HG03025 (cell line): ENCODE results near the gene MSL1.
A peak's percentile ranks its signal among the peaks of the same experiment; 100 is the strongest.

Experiments
- ATAC-seq: cut with Tn5 transposase; IDR thresholded peaks from one replicate; pipeline ENCODE4 v1.9.1; 2021; ENCODE audit warnings: mild to moderate bottlenecking, moderate library complexity; ENCODE audit not compliant: unreplicated experiment, low FRiP score

Gene MSL1

DNA sequence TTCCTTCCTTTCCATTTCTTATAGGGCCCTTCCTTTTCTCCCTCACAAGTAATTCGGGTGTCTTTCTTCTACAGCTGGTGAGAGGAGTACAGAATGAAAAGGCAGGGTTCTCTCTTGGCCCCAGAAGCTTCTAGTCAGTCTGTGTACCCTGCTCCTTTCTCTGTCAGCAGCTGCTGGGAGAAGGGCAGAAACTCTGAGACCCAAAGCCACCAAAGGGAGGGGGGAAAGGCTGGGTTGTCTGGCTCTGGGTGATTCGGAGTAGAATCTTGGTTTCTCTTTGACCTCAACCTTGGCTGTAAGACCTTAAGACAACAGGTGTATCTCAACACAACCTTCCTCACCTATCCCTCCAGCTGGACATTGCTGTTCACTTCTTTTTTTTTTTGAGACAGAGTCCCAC is 18.1 kb upstream of the MSL1 start:
- no peak for ATAC-seq

DNA sequence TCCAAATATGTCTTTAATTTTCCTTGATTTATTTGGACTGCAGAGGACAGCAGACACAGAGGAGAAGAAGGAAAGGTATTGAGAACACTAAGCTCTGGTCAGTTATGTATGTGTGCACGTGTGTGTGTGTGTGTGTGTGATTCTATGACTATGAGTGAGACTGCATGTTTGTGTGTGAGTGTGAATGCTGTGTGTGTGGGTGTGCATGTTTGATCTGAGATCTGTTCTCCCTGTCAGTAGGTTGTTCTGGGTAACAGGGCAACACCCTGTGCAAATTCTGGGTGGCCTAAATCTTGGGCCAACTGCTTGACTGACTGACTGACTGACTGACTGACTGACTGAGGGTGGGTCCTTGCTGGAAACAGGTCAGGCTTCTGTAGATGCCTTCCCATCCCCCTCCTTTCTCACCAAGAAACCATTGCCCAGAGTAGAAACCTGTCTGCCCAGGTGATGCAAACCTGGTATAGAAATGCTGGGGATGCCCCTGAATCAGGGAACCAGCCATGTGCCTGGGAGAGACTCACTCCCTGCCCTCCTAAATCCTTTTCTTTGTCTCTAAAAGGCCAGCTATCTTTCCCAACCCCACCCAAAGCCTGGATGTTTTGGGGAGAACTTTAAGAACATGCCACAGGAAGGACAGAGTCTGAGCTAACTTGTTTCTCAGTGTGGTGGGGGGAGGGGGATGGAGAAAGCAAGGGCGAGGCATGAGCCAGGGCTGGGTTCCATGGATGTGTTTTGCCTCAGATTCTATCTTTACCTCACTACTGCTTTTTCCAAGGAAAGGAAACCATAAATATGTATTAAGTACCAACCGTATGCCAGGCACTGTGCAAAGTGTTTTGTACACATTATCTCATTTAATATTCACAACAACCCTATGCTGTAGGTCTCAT is 16.9 kb upstream of the MSL1 start:
- ATAC-seq, result no peak

DNA sequence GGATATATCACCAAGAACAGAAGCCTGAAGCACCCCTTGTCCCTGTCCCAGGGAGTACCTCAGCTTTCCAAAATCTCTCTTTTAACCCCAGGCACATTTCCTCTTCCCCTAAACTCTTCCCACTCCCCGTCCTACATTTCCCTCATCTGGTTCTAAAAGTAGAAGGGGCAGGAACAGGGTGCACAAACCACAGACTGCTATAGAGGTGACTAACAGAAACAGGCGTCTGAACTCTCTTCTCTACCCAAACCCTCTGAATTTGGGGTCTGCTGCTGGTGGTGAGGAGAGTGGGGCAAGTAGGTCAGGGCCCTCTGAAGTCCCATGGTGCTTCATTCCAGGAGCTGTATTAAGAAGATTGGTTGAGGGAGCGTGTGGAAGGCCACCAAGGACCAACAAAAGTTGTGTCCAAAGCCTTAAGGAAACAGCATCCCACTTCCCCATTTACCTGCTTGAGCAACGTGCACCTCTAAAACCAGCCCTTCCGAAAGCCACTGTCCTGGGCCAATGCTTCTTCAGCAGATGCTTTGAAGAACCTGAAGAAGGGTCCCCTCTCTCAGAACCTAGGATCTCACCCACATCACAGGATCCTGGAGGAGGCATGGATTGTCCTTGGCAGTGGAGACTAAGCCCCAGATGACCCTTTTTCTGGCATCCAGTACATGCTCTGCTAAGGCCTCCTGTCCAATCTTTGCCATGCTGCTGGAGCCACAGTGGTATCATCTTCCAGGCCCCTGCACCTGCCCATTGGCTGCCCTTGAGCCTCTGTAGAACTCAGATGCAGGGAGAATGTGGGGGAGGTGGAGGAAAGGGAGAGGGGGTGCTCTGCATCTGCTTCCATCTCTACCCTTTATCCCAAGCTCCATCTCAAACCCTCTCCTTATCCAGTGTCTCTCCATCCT is 15.7 kb upstream of the MSL1 start:
- ATAC-seq, result no peak

DNA sequence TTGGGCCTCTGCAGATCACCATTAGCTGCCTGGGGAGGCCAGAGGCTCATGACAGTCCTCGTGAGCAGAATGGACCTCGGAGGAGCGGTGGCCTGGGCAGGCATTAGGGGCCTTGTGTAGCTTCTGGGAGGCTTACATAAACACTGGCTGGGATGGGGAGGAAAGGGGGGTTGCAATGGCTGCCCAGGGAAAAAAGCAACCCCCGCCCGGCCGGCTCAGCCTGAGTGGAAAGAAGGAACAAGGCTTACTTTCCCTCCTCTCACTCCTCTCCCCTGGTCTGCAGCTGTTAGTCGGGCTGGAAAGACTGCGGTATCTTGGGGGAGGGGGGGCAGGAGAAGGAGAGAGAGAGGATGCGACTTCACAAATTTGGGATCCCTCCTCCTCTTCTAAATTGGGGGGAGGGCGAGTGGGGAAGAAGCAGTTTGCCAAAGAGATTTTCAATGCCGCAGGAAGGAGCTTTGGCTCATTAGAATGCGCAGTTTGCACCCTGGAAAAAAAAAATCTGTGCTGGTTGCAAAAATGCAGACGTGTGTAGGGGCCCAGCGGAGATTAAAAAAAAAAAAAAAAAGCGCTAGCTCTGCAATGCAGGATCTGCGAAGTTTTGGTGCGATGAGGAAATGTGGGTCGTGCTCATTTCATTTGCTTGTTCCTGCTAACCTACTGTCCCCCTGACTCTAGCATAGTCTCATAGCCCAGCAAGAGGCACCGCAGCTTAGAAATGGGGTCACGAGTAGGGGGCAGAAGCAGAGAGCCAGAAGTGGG is 14.8 kb upstream of the MSL1 start:
- no peak for ATAC-seq

DNA sequence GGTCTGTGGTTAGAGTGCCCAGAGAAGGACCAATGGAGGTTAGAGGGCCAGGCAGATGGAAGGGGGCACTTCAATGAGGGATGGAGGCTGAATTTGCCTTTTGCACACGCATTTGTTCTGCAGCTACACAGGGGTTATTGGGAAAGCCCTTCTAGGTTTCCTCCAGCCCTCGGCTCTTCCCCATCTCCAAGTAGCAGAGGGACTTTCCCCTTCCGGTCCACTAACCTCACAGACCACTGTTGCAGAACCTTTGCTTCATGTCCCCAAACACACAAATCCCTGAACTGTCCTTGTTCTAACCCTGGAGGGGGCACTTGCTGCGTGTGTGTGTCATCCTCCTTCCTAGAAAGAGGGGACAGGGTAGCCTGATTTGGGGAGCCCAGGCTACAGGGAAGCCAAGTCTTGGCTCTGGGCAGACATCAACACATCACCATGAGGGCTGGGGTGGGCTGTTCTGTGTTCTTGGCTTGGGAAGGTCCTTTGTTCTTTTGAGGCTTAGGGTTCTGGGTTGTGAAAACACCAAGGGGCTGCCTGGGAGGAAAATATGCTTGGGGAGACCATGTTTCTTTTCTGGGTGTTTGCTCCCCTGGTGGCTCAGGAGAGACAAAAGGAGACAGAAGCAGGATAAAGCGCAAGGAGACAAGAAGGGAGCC is 14.1 kb upstream of the MSL1 start:
- no peak for ATAC-seq

DNA sequence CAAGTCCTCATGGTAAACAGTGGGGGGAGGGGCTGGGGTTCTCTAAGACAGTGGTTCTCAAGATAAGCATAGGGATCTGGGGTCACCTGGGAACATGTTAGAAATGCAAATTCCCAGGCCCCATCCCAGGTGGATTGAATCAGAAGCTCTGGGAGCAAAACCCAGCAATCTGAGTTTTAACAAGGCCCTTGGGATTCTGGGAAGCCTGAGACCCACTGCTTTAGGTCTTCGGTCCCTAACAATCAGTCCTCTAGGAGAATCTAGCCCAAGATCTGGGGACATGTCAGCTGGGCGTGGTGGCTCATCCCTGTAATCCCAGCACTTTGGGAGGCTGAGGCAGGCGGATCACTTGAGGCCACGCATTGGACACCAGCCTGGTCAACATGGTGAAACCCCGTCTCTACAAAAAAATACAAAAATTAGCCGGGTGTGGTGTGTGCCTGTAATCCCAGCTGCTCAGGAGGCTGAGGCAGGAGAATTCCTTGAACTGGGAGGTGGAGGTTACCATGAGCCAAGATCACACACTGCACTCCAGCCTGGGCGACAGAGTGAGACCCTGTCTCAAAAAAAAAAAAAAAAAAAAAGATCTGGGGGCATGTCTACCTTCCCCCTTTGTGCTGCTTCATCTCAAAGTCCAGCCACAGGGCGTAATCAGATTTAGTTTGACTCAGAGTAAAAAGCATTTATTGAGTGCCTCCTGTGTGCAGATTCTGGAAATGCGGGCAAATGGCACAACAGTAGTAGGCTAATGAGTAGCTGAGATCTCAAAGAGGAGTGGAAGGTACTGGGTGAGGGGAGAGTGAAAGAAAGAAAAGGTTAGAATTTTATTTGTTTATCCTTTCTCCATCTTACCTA is 12.6 kb upstream of the MSL1 start:
- ATAC-seq, result no peak

DNA sequence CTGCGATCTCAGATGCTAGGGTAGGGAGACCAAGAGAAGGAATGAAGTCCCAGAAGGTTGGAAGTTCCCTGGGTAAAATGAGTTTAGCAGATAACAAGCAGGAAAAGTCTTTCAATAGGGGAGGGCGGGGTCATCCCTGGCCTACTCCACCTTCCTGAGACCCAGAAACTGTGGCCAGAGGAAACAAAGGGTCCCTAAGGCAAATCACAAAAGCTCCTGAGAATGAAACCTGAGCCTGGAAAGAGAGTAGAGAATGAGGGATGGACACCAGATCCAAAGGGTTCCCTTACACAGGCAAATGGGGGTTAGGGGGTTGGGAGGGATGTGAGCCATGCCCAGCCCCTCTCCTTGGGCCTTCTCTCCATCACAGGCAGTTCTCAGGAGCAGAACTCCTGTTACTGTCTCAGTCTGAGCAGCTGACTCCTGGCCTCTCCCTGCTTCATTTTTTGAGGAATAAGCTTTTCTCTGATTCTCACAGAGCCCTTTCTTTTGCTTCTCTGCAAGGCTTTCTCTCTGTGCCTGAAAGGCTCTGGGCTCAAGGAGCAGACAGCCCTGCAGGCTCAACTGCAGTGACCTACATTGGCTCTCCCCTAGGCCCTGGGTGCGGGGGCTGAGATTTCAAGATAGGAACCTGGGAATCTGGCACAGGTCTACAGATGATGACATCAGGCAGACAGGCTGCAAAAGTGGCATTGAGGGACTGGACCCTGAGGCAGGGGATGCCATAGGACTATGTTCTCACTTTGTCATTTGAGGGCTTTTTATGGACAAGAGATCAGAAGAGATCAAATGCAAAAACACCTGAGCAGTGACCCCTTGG is 11.5 kb upstream of the MSL1 start:
- ATAC-seq, result no peak

DNA sequence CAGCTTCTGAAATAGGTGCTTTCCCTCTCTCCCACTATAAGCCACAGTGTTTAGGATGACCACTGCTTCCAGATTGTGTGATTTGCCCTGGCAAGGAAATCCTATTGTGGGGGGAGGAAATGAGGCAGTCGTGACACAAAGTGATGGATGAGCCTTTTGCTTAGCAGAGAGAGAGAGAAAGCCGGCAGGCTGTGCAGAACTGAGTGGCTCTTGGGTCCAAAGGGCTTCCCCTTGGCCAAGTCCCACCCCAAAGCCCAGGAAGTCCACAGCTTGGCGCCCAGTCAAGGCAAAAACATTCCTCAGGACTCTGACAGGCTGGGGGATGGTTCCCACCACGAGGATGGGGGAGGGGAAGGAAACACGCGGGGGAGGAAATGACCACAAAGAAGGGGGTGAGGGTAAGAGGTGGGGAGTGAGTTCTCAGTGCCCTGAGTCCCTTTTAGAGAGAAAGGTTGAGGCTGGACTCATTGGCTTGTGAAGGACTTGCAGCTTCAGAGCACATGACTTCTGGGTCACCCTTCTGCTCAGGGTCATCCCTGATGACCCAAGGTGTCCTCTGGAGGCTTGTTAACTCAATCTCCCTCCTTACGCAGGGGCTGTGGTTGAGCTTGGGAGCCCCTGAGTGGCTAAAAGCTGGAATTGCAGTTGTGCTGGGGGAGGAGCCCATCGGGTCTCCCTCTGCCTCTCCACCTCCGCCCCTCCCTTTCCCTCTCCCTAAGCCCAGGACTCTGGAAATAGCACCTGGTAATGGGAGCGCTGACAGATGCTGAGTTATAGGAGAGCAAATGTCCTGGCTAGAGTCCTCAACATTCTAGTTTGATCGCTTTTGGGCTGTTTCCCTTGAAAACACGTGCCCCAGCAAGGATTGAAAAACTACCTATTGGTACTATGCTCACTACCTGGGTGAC is 10.3 kb upstream of the MSL1 start:
- no peak for ATAC-seq

DNA sequence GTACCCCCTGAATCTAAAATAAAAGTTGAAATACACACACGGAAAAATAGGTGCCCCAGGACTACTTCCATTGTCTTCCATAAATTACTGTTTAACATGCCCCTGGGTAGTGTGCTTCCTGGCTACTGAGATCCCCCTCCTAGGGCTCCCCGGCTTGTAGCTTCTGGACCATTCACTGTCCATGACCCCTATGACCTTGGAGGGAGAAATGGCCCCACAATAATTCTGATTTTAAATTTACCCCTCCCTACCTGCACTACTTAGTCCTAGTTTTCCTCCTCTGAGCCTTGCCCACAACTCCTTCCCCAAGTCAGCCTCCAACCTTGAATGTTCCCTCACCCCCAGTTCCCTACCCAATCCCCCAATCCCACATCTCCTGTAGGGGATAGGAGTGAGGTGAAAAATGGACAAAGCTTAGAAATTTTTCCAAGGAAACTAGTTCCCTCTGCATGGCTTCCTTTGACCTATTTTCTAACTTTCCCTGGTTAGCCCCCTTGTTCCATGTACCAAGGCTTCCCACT is 9.5 kb upstream of the MSL1 start:
- no peak for ATAC-seq

DNA sequence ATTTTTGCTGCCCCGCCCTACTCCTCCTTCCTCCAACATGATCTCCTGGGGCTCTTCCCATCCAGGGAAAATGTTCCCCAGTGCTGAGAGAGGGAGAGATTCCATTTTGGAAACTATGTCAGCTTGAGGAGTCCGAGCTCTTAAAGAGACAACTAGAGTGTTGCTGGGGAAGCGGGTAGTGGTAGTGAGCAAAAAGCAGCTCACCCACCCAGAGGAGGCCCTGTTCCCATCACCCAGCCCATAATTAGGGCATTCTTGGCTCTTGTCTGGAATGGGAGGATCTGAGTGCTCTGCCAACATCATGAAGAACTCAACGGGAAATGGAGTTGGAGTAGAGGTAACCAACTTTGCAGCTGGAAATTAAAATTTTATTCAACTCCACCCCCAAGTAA is 9.1 kb upstream of the MSL1 start:
- no peak for ATAC-seq

DNA sequence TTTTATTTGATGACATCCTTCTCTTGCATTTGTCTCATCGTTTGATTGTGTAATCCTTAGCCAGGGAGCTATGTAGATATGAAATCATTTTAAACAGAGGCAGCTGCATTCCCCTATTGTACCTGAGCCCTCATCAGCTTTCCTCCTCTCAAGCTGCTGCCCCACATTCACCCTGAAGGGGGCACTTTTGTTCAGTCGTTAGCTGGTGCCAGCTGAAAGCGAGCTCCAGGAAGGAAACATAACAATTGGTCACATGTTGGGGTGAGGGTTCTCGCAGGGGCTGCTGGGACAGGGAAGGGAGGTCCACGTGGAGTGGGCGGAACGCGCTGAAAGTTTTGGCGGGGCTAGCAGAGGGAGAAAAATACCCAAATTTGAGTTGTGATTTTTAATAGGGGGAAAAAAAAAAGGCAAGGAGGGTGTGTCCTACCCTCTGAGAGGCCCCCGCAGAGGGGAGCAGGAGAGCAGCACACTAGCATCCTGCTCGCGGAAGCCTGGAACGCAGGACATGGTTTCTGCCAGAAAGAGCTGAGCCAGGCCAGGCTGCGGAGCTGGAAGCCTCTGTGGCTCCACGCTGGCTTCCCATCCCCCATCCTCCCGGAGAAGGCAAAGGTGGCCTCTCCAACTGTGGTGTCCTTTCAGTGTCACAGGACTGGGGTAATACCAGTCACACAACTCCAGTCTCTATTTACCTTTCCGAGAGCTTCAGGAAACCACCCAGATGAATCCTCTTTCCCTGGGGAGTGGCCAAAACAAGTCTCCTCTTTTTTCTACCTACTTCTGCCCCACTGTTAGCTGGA is 8.5 kb upstream of the MSL1 start:
- peak; percentile 66 for ATAC-seq

DNA sequence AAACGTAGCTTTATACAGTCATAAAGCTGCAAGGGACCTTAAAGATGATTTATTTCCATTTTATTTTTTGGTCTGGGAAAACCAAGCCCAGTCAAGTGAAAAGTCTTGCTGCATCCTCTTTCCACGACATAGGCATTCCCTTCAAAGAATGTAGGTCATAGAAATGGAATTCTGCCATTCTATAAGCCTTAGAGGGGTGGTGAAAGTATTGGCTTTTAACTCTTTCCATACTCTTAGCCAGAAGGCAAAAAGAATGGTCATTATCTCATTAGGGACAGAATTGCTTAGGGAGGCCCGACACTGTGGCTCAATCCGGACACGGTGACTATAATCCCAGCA is 7.9 kb upstream of the MSL1 start:
- ATAC-seq, result no peak

DNA sequence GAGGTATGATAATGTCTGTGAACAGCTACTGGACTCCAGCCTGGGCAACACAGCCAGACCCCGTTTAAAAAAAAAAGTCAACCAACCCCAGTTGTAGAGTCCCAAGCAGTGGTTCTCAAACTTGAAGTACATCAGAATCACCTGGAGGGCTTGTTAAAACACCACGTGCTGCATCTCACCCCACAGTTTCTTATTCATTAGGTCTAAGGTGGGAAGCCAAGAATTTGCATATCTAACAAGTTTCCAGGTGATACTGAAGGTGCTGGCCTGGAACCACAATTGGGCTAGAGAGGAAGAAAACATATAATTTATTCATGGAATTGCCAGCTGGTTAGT is 6.7 kb upstream of the MSL1 start:
- no peak for ATAC-seq

DNA sequence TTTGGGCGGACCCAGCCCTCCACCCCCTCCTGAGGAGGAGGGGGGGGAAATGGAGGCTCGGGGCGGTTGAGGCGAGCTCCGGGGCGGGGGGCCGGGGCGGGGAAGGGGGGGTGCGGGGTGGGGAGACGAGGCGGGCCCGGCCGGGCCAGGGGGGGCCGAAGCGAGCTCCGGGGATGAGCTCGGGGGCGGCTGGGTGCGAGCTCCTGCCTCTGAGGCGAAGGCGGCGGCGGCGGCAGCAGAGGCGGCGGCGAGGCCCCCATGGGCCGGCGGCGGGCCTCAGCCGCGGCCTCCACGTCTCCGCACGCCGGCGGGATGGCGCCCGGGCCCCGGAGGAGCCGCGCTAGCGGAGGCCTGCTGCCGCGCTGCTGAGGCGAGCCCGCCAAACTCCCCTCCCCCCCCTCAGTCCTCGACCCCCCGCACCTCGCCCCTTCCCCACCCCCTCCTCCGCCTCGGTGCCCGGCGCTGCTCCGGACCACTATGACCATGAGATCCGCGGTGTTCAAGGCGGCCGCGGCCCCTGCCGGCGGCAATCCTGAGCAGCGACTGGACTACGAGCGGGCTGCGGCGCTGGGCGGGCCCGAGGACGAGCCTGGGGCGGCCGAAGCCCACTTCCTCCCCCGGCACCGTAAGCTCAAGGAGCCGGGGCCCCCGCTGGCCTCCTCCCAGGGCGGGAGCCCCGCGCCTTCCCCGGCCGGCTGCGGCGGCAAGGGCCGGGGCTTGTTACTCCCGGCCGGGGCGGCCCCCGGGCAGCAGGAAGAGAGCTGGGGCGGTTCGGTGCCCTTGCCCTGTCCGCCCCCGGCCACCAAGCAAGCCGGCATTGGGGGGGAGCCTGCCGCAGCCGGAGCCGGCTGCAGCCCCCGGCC is 596 bp downstream of the MSL1 start:
- ATAC-seq, result peak; percentile 30

DNA sequence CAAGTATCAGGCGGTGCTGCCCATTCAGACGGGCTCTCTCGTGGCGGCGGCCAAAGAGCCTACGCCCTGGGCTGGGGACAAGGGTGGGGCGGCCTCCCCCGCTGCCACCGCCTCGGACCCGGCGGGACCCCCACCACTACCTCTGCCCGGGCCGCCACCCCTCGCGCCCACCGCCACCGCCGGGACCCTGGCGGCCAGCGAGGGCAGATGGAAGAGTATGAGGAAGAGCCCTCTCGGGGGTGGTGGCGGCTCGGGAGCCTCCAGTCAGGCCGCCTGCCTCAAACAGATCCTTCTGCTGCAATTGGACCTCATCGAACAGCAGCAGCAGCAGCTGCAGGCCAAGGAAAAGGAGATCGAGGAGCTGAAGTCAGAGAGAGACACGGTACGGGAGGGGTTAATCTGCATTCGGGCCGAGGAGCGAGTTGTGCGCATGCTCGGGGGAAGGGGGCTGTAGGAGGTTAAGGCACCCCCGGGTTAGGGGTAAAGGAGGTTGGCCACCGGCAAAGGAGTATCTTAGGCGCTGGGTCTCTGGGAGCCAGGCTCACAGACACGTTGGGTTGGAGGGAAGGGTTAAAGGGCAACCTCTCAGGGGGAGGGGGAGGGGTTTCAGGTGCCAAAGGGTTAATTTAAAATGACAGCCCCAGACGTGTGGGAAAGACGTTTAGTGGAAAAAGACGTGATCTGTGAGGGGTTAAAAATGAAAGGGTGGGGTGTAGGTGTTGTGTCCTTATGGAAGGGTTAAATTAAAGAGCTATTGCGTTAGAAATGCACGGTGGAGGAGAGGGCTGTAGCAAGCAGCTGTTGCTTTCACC is 1.4 kb downstream of the MSL1 start:
- no peak for ATAC-seq
